ENCODE results near the gene MORN5.

MORN5 gene

DNA sequence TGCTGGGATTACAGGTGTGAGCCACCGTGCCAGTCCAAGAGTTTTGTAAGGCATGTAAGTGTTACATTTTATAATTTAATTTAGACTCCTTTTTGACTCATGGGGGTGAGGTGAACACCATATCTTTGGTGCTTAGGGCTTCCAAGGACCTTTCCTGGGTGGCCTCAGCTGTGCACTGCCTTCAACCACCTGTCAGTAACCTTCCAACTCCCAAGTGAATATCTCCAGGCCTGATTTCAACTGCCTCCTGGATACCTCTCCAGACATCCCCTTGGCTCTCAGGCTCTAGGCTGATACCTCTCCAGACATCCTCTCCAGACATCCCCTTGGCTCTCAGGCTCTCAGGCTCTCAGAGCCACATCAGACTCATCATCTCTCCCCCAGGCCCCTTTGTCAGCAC is 35.7 kb upstream of the MORN5 start:
- in situ Hi-C loops (cut with HindIII; ENCODE audit: low sequenced_read_pairs): loop anchor here (5.0 kb wide), 2 partner anchors 98 to 218 kb away; no protein-coding TSS in a partner anchor

DNA sequence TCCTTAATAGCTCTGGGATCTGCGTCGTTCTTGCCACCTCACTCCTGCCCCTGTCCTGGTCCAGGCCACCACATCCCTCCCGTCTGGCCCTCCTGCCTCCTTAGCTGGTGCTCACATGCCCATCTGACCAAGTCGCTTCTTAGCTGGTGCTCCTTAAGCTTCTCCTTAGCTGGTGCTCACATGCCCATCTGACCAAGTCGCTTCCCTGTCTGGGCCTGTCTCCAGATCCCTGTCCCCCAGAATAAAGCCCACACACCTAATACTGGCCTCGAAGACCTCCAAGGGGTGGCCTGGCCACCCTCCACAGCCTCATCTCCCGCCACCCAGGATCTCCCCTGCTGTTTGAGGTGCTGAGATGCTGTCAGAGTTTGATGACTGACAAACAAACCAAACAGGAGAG is 35.2 kb upstream of the MORN5 start:
- in situ Hi-C loops (cut with HindIII; ENCODE audit: low sequenced_read_pairs): loop anchor here (5.0 kb wide), 2 partner anchors 98 to 218 kb away; no protein-coding TSS in a partner anchor

DNA sequence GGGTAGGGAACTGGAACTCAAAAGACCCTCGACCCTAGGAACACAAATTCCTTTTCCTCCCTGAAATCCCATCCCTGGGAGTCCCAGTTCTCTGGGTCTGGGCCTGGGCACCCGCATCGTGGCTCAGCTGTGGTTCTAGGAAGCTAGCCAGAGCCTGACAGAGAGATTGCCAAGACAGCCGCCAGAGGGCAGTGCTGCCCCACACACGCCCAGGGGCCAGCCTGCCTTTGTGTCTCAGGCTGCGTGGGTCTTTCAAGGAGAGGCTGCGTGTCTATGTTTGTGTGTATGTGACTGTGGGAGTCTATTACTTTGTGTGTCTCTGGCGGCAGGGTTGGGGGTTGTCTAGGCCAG is 34.6 kb upstream of the MORN5 start:
- in situ Hi-C loops (cut with HindIII; ENCODE audit: low sequenced_read_pairs): no loop called here

DNA sequence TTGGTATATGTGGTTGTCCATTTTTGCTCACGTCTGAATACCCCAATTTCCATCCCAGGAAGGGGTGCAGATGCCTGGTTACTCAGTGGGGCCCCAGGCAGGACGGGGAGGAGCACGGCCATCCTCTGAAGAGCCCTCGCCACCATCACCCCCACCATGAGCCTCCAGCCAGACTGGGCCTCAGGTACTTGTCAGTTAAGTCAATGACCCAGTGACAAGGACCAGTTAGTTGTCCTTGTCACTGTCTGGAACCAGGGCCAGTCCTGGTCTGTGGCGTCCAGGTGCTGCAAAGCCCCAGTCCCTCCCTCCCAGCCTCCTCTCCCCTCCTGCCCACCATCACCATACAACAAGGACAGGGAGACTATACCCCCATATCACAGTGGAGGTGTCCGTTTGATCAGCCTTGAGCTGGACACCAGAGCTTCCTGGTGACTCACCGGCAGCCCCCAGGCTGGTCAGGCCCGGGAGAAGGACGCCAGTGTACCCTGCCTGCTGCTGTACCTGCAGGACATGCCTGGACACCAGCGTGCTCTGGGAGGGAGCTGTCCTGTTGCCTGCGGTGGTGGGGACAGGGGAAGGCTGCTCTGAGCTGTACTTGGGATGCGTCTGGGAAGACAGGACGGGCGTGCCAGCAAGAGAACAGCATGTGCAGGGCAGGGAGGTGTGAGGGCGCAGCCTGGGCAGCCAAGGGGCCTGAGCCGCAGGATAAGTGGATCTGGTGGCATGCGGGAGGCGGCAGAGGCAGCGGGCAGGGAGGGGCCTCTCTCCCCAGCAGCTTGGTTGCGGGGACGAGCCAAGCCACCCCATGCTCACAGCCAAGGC is 34.0 kb upstream of the MORN5 start:
- in situ Hi-C loops (cut with HindIII; ENCODE audit: low sequenced_read_pairs): no loop called here

DNA sequence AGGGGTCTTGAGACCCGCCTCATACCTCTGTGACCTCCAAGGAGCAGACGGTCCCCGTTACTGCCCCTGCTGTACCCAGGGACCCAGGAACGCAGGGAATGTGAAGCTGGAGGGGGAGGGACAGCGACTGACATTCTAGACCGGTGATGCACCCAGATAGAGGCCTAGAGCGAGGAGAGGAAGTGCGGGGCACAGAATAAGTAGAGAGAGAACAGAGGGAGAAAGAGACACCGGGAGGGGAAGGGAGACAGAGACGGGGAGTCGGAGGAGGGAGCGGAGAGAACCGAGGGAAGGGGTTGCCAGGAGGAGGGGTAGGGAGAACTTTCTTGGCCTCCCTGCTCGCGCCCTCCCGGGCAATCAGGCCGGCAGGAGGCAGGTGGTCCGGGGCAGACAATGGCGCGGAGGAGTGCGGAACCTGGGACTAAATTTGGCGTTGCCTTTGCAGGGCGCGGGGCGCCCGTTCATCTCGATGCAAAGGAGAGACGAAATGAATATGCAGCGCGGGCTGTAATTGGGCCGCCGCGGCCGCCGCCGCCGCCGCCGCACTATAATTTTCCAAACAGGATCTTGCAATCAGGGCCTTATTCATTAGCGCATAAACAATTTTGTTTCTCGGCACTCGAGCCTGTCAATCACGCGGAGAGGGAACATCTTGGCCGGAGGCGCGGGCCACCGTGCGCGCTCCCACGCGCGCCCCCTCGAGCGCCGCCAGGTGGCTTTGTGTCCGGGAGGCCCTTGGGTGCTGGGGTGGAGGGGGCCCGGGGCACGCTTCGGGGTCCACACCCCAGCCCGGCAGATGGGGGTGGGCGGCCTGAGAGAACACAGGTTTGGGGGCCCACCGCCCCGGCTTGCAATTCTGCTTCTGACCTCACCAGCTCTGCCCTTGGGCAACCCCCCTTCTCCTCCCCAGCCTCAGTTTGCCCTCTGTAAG is 33.1 kb upstream of the MORN5 start:
- in situ Hi-C loops (cut with HindIII; ENCODE audit: low sequenced_read_pairs): no loop called here

DNA sequence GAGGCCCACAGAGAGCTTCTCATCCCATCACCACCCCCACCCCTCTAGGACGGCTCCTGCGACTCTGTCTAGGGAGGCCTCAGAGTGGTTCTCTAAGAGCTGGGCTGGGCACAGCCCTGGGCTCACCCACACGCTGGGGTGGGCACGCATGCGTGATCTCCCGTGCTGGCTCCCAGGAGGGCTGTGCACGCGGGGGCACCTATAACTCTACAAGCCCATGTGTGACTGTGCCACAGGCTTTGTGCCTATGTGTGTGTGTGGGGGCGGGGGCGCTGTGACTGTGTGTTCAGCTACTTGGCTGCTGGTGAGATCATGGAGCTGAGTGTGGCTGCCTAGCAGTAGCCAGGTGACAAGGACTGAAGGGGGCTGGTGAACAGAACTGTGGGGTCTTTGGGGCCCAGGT is 32.3 kb upstream of the MORN5 start:
- in situ Hi-C loops (cut with HindIII; ENCODE audit: low sequenced_read_pairs): no loop called here

DNA sequence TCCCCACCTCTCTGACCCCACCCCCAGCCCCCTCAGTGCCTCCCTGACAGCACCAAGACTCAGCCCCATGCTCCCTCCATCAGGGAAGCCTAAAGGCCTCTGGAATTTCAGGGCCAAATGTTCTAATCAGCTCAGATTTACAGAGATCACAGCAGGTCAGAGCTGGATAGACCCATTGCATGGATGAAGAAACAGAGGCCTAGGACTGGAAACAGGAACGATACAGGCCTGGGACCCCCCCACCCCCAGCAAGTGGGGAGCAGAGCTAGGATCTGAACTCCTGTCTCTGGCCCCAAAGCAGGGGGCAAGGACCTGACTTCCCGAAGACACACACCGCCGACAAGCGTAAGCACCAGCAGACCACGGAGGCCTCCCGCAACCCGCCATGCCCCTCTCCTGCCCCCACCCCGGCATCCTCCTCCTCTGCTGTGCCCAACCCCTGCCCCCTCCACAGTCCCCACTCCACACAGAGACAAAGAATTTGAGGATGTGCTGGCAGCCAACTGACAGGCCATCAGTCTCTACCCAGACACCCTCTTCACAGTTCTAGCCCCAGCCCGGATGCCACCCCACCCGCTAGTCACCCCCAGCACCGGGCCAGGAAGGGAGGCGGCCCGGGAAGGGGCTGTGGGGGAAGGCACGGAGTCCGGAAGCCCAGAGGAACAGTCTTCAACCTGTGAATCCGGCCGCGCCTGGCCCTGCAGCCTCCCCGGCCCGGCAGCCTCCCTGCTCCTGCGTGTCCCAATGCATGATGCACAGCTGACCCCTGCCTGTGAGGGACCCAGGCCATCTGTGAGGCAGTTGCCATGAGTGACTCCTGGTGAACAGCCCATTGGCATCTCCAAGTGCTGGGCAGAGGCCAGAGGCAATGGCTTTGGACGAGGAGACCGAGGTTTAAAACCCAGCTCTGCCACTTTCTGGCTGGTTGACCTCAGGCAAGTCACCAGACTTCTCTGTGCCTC is 31.4 kb upstream of the MORN5 start:
- in situ Hi-C loops (cut with HindIII; ENCODE audit: low sequenced_read_pairs): no loop called here

DNA sequence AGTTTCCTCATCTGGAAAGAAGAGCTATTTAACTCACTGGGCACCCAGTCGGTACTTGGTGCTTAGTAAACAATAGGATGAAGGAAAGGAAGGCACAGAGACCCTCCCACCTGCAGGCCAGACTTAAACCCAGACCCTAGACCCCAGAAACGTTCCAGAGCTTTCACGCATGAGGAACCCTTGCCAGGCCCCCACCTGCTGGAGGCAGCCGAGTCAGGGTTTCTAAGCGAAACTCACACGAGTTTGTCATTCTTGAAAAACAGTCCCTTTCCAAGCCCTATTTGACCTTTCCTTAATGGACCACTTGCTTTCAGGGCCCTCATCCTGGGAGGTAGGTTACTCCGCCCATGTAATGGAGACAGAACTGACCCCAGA is 30.8 kb upstream of the MORN5 start:
- in situ Hi-C loops (cut with HindIII; ENCODE audit: low sequenced_read_pairs): no loop called here

DNA sequence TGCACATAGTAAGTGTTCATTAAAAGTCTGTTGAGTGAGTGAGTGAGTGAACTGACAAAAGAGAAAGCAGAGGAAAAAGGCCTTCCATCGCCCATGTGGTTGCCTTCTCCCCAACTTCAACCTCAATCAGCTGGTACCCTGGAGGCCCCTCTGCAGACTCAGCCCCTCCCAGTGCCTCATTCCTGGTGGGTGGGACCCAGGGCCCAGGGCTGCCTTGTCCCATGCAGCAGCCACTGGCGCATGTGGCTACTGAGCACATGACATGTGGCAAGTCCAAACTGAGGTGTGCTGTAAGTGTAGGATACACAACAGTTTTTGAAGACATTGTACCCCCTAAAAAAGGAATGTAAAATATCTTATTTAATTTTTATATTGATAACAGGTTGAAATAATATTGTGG is 29.7 kb upstream of the MORN5 start:
- in situ Hi-C loops (cut with HindIII; ENCODE audit: low sequenced_read_pairs): no loop called here

DNA sequence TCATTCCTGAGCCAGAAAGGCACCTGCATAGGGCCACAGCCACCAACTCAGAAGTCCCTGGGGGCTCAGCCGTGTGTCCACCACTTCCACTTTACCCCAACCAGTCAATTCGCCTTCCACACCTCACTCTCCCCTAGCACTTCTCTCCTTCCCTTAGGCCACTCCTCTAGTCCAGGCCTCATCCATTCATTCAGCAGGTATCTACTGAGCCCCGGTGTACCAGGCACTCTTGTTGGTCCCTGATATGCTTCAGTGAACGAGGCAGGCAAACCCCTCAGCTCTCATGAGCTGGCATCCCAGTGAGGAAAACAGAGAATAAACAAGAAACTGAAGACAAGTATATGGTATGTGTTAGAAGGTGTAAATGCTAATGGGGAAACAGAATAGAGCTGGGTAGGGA is 28.9 kb upstream of the MORN5 start:
- in situ Hi-C loops (cut with HindIII; ENCODE audit: low sequenced_read_pairs): no loop called here

DNA sequence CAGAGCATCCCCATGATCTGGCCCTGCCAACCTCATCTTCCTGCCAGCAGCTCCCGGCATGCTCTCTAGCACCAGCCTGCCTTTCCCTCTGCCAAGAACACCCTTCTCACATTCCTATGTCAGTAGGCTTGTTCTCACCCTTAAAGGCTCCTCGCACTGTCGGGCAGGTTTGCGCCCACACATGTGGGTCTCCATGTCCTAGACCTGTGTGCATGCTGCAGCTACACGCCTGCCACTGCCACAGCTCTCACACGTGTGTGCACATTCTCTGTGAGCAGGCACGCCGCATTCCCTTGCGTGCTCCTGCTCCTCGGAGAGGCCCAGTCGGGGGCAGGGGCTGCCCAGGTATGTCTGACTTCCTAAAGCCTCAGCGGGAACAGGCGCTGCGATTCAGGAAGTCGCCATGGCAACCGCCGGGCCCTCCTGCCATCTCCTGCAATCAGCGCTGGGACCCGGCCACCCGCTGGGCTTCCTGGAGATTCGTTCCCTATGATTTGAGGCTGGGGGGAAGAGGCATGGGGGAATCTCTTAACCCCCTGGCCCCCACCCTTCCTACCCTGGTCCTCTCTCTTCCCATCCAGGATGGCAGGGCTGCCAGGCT is 28.2 kb upstream of the MORN5 start:
- in situ Hi-C loops (cut with HindIII; ENCODE audit: low sequenced_read_pairs): no loop called here

DNA sequence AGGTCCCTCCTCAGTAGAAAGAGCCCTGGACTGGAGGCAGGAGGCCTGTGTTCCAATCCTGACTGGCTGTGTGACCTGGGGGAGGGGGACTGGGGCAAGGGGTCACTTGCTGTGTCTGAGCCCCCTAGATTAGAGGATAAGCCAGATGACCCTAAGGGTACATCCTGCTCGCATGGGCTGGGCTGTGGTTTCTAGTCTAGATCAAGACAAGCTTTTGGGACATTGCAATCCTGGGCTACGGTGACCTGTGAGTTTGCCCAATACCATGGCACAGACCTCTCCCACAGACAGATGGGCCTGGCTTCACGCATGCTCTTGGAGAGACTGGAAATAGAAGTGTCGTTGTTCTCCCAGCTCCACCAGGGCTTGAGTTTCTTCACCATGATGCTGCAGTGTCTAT is 27.2 kb upstream of the MORN5 start:
- in situ Hi-C loops (cut with HindIII; ENCODE audit: low sequenced_read_pairs): no loop called here

DNA sequence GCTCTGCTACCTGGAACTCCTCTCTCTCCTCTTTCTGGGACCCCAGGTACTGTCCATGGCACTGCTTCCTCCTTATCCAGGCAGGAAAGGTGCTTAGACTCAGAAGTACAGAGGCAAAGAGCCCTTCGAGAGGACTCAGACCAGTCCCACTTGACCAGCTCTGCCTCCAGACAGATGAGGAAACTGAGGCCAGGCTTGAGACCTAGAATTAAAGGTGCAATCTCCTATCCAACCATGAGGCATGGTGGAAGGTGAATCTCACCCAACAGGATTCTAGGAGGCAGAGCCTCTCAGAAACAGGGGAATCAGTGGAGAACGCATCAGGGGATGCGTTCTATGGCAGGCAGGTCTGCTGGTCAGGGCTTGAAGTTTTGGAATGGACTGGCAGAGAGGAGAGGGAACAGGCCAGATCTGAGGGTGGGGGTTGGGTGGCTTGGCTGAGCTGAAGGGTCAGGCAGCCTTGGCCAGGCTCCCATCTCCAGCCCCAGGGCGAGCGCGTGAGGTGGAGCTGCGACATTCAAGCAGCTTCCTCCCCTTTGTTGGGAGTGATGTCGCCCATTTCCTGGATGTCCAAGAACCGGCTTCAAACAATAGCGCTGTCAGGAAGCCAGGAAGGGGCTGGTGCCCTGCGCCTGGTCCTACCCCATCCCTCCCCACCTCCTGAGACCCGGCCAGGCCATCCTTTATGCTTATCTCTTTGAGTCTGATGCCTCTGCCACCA is 26.3 kb upstream of the MORN5 start:
- in situ Hi-C loops (cut with HindIII; ENCODE audit: low sequenced_read_pairs): no loop called here

DNA sequence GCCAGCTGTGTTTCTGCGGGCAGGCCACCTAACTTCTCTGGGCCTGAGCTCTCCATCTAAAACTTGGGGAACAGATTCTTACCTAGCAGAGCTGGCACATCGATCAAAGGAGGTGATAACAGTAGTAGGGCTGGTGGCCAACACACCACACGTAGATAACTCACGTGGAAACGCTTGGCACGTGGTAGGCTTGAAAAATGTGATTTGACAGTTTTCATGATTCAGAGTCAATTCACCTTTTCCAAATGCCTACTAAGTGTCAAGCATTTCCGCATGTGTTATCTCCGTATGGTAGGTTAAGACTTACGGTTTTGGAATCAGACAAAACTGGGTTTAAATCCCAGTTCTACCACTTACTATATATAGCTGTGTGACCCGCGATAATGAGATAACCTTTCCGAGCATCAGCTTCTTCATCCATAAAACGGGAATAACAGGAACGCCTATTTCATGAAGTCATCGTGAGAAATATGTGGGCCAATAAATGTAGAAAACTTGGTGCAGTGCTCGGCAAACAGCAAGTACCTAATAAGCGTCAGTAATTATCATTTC is 25.6 kb upstream of the MORN5 start:
- in situ Hi-C loops (cut with HindIII; ENCODE audit: low sequenced_read_pairs): no loop called here

DNA sequence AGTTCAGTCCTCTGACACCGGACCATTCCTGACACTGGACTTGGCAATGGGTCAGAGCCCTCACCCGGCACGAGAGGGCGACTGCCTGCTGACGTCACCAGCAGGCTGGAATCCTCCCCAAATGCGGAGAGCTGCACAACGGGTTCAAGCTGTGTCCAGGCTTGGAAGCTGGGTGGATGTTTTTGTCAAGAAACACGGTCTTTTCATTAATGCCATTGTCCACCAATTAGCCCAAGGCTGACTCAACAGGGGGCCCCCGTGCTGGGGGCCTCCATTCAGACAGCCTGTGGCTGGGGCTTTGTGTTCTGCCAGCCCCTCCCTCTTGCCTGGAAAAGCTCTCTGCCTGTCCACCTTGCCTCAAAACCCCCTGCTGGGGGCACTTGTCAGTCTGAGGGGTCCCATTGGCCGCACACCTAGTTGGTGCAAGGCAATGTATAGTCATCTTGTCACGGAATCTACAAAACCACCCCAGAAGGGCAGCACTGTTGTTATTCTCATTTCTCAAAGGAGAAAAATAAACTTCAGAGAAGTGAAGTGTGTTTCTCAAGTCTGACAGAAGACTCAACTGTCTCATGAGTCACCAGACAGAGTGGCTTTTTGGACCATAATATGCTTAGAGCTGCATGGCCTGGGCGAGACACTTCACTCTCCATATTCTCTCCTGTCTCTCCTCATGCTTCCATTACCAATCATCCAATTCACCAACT is 24.7 kb upstream of the MORN5 start:
- in situ Hi-C loops (cut with HindIII; ENCODE audit: low sequenced_read_pairs): no loop called here

DNA sequence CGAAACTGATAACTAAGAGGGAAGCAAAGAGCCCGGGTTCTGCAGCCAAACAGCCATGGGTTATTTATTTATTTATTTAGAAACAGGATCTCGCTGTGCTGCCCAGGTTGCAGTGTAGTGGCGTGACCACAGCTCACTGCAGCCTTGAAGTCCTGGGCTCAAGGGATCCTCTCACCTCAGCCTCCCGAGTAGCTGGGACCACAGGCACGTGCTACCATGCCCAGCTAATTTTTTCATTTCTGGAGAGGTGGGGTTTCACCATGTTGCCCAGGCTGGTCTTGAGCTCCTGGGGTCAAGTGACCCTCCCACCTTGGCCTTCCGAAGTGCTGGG is 24.2 kb upstream of the MORN5 start:
- in situ Hi-C loops (cut with HindIII; ENCODE audit: low sequenced_read_pairs): no loop called here

DNA sequence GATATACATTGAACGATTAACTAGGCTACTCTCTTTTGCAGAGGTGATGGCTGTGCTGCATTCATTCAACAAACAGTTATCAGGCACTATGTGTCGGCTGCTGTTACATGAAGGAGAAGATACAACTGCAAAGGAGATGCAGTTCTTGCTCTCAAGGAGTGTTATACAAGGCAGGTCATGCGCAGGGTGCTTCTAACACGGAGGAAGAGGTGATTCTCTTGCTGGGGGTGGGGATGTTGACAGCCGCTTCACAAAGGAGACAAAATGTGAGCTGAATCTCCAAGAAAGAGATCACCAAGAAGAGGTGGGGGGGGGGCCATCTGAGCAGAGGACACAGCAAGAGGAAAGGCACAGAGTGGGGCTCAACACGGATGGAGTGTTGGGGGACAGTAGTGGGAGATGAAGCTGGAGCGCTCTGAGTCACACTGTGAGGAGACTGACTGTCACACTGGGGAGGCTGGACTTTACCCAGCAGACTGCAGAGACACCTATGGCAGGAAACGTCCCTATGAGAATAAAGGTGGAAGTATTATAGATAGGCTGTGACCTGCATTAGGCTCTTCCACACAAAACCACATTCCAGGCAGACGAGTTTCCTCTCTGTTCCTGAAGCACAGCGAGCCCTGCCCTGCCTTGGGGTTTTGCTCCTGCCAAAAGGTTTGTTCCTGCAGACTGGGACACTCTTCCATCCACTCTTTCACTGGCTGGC is 21.0 kb upstream of the MORN5 start:
- in situ Hi-C loops (cut with HindIII; ENCODE audit: low sequenced_read_pairs): no loop called here

DNA sequence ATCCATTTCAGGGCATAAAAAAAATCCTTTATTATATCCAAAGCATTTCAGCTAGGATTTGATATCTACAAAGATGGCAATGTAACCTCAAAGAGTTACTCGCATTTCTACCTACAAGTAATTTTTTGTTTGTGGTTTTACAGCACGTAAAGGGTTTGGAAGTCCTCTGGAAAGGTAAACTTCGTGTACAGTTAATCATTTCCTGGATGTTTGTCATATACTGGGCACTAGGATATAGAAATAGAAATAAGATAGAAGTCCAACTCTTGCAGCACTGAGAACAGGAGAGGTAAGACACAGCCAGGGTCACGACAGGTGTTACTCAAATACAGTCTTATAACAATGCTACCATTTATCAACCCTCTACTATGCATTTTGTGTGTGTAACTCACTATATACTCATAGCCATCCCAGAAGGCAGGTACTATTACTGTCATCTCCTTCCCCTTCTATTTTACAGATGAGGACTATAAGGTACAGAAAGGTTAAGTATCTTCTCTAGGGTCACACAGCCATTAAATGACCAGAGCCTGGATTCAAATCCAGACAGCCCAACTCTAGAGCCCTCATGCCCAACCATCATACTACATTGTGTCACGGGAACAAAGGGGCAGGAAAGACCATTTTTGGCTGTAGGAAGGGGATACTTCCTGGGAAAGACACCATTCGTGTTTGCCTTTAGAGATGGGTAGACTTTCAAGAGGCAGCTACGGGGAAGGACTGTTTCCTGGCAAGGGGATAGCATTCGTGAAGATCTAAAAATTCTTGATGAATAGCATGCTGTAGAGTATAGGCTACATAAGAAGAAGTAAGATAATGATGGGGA is 19.1 kb upstream of the MORN5 start:
- in situ Hi-C loops (cut with HindIII; ENCODE audit: low sequenced_read_pairs): no loop called here

All from endothelial cell of hepatic sinusoid (primary cell).